ENCODE results near the gene LEMD3. TPM values are rescaled to one million over a fixed set of nuclear protein-coding genes. Genes with fewer than 3 reads are reported as not detected.

Gene LEMD3
- total RNA-seq, 4 donors from 2014 or later: 14.0 to 29.4 (median 14.7) TPM

DNA sequence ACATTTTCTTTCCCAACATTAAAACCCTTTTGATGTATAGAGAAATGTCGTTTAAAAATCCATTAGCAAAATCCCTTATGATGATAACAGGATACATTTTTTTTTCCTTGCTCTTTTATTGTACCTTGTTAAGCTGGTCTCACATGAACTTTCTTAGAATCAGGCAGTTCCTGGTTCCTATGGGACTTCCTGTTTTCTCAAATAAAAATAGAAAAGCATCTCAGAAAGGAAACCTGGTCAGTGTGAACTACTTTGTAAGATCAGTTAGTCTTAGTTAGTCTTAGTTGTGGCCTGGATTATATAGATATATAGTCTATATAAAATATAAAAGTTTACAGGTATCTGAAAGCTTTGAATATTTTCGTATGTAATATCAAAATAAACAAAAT, 40.3 kb downstream of the LEMD3 start:
- intact Hi-C loops (cut with DNase I; ENCODE audit: low total_unique reads) (no loop called here), in situ Hi-C loops (cut with MboI; ENCODE audit: low sequenced_read_pairs in 4 of 4) (no loop called here)
- ATAC-seq: peak; percentile 21 to 50
- H3K4me1 ChIP-seq: peaks cover 21 to 37% of the 10 kb centered on the region in 2 donors
- no peak for DNase-seq
- H3K27me3 ChIP-seq: no peaks in the 10 kb centered on the region
- TF ChIP-seq, protein P1, sequence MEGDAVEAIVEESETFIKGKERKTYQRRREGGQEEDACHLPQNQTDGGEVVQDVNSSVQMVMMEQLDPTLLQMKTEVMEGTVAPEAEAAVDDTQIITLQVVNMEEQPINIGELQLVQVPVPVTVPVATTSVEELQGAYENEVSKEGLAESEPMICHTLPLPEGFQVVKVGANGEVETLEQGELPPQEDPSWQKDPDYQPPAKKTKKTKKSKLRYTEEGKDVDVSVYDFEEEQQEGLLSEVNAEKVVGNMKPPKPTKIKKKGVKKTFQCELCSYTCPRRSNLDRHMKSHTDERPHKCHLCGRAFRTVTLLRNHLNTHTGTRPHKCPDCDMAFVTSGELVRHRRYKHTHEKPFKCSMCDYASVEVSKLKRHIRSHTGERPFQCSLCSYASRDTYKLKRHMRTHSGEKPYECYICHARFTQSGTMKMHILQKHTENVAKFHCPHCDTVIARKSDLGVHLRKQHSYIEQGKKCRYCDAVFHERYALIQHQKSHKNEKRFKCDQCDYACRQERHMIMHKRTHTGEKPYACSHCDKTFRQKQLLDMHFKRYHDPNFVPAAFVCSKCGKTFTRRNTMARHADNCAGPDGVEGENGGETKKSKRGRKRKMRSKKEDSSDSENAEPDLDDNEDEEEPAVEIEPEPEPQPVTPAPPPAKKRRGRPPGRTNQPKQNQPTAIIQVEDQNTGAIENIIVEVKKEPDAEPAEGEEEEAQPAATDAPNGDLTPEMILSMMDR (IDR thresholded peaks at IDR 0.05 in 4 of 5, conservative IDR thresholded peaks at IDR 0.05 in 1 of 5): no peak
- no peak for TF ChIP-seq POLR2A (IDR thresholded peaks at IDR 0.05)
- peaks cover 0 to 4% of the 10 kb centered on the region in 2 donors for H3K36me3 ChIP-seq
- no peak overlapping the region for H3K4me3 ChIP-seq
- H3K9me3 ChIP-seq: no peaks in the 10 kb centered on the region
- peak overlapping the region in 2 of 4 donors; percentile 19 to 55 for H3K27ac ChIP-seq

DNA sequence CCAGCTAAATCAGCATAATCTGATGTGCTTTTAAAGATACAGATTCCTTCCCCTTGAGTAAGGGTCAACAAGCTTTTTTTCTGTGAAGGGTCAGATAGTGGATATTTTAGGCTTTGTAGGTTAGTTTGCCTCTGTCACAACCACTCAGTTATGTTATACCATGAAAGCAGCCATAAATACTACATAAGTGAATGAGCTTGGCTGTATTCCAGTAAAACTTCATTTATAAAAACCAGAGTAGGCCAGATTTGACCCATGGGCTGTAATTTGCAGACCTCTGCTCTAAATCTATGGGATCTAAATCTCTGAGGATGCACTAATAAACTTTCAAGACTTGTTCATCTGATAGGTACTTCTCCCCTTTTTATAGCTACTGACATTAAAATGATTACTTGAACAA, 47.7 kb downstream of the LEMD3 start:
- Histone ChIP-seq H3K27ac (no peak overlapping the region), H3K36me3 (peaks cover 0 to 39% of the 10 kb centered on the region in 2 donors), H3K4me3 (no peak overlapping the region), H3K4me1 (no peaks in the 10 kb centered on the region), H3K27me3 (no peaks in the 10 kb centered on the region), H3K9me3 (peaks cover 0 to 18% (median 3%) of the 10 kb centered on the region in 3 donors)
- in situ Hi-C loops (cut with MboI; ENCODE audit: low sequenced_read_pairs in 4 of 4) (no loop called here), intact Hi-C loops (cut with DNase I; ENCODE audit: low total_unique reads) (no loop called here)
- DNase-seq (no peak), ATAC-seq (no peak)
- TF ChIP-seq POLR2A (IDR thresholded peaks at IDR 0.05): no peak
- TF ChIP-seq, protein P1 (IDR thresholded peaks at IDR 0.05 in 4 of 5, conservative IDR thresholded peaks at IDR 0.05 in 1 of 5): no peak

DNA sequence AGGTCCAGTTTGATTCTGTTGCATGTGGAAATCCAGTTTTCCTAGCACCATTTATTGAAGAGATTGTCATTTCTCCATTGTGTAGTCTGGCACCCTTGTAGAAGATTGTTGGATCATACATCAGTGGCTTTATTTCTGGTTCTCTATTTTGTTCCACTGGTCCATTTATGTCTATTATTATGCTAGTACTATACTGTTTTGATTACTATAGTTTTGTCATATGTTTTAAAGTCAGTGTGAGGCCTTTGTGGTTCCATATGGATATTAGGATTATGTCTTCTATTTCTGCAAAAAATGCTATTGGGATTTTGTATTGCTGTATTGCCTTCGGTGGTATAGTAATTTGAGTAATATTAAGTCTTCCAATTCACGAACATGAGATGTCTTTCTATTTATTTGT, 51.4 kb downstream of the LEMD3 start:
- no peak for TF ChIP-seq POLR2A (IDR thresholded peaks at IDR 0.05)
- TF ChIP-seq, protein P1 (IDR thresholded peaks at IDR 0.05 in 4 of 5, conservative IDR thresholded peaks at IDR 0.05 in 1 of 5): no peak
- H3K27me3 ChIP-seq: no peaks in the 10 kb centered on the region
- peaks cover 0 to 22% (median 3%) of the 10 kb centered on the region in 3 donors for H3K9me3 ChIP-seq
- in situ Hi-C loops (cut with MboI; ENCODE audit: low sequenced_read_pairs in 4 of 4): no loop called here
- H3K4me3 ChIP-seq: no peak overlapping the region
- DNase-seq (no peak), ATAC-seq (no peak)
- intact Hi-C loops (cut with DNase I; ENCODE audit: low total_unique reads): no loop called here
- peaks cover 0 to 35% of the 10 kb centered on the region in 2 donors for H3K36me3 ChIP-seq
- H3K27ac ChIP-seq: no peak overlapping the region
- no peaks in the 10 kb centered on the region for H3K4me1 ChIP-seq

DNA sequence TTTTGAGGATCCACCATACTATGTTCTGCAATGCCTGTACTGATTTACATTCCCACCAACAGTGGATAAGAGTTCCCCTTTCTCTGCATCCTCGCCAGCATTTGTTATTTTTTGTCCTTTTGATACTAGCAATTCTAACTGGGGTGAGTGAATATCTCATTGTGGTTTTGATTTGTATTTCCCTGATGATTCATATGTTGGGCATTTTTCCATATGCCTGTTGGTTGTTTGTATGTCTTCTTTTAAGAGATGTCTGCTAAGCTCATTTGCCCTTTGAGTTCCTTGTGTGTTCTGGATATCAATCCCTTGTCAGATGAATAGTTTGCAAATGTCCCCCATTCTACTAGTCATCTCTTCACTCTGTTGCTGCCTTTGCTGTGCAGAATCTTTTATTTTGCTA, 60.1 kb downstream of the LEMD3 start:
- no peak overlapping the region for H3K27ac ChIP-seq
- DNase-seq (no peak), ATAC-seq (no peak)
- H3K9me3 ChIP-seq: peaks cover 0 to 11% (median 4%) of the 10 kb centered on the region in 3 donors
- peaks cover 0 to 12% of the 10 kb centered on the region in 2 donors for H3K36me3 ChIP-seq
- peaks cover 0 to 8% of the 10 kb centered on the region in 2 donors for H3K4me1 ChIP-seq
- in situ Hi-C loops (cut with MboI; ENCODE audit: low sequenced_read_pairs in 4 of 4) (loop anchor here in 2 of 4 donors (25.0 kb wide), 1 partner anchor 342 kb away; no protein-coding TSS in a partner anchor), intact Hi-C loops (cut with DNase I; ENCODE audit: low total_unique reads) (no loop called here)
- no peaks in the 10 kb centered on the region for H3K27me3 ChIP-seq
- no peak overlapping the region for H3K4me3 ChIP-seq
- TF ChIP-seq POLR2A (IDR thresholded peaks at IDR 0.05): no peak
- TF ChIP-seq, protein P1 (IDR thresholded peaks at IDR 0.05 in 4 of 5, conservative IDR thresholded peaks at IDR 0.05 in 1 of 5): no peak
